NB4 (cell line): Measurements from ENCODE around the gene GLRA2.
"Not testable (repeated sequence)": the region's sequence is repeated elsewhere in the genome, so short reads cannot be mapped to it uniquely, and the experiment has no call there.

Source experiments
- DNase-seq: peaks from one replicate; pipeline ENCODE4 v3.0.0; 2010; ENCODE audit warnings: low read depth
- H3K4me3 ChIP-seq: one replicate; pipeline ENCODE4 v1.5.1; 2011; ENCODE audit warnings: mild to moderate bottlenecking, low read depth, low read length, moderate library complexity
- MYC ChIP-seq: IDR thresholded peaks from 2 replicates; pipeline ENCODE4 v1.6.1; 2011; ENCODE audit warnings: low read depth, low read length
- POLR2A ChIP-seq: IDR thresholded peaks from 2 replicates; pipeline ENCODE4 v1.6.1; 2011; ENCODE audit warnings: mild to moderate bottlenecking; ENCODE audit not compliant: insufficient read length; ENCODE audit errors: extremely low read depth
- TF ChIP-seq, protein P1 (sequence below): IDR thresholded peaks from 2 replicates; pipeline ENCODE4 v1.6.1; 2011; ENCODE audit warnings: low read depth, low read length
- TF ChIP-seq, protein P2 (sequence below): IDR thresholded peaks from one replicate; pipeline ENCODE4 v1.5.1; 2012; ENCODE audit warnings: low read depth, low read length

The GLRA2 gene

DNA sequence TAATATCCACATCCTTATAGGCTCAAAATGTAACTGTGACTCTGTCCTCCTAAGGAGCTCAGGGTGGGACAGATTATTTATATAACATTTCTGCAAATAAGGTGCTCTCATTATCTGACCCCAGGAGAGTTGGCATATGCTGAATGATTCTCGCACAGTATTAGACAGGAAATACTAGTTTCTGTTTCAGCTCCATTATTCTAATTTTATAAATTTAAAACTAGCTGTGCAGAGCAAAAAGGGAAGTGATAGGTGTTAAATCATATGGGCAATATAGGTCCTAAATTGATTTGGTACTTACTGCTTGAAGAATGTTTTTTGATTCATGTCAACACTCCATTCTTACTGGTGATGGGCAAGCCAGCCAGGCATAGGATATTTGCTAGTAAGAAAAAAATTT is 141.5 kb downstream of the GLRA2 start:
- DNase-seq, result no peak
- no peak for TF ChIP-seq MYC
- TF ChIP-seq, protein P1, sequence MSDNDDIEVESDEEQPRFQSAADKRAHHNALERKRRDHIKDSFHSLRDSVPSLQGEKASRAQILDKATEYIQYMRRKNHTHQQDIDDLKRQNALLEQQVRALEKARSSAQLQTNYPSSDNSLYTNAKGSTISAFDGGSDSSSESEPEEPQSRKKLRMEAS, result no peak
- no peak for TF ChIP-seq POLR2A
- TF ChIP-seq, protein P2, sequence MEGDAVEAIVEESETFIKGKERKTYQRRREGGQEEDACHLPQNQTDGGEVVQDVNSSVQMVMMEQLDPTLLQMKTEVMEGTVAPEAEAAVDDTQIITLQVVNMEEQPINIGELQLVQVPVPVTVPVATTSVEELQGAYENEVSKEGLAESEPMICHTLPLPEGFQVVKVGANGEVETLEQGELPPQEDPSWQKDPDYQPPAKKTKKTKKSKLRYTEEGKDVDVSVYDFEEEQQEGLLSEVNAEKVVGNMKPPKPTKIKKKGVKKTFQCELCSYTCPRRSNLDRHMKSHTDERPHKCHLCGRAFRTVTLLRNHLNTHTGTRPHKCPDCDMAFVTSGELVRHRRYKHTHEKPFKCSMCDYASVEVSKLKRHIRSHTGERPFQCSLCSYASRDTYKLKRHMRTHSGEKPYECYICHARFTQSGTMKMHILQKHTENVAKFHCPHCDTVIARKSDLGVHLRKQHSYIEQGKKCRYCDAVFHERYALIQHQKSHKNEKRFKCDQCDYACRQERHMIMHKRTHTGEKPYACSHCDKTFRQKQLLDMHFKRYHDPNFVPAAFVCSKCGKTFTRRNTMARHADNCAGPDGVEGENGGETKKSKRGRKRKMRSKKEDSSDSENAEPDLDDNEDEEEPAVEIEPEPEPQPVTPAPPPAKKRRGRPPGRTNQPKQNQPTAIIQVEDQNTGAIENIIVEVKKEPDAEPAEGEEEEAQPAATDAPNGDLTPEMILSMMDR, result no peak
- H3K4me3 ChIP-seq, result no peak overlapping the region

DNA sequence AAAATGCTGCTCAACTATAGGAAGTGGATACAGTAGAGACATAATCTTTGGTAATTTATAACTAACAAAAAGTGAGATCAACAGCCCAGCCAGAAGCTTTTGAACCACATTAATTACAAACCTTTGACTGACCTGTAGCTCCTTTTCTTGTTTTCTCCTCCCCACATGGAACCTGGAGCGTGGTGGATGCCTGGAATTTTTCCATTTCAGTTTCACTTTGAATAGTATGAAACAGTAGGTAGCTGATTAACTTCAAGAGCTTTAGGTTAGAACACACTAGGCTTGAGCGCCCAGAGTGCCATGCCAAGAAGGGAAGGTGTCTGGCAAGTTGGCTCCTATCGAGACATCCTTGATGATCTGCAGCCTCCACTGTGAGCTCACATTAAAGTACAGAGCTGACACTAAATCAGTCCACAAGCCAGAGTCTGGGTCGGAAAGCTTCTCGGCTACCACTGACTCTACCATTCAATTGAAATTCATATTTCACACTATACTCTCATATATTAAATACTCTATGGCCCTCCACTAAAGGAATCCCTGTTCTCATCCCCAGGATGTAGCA is 143.4 kb downstream of the GLRA2 start:
- TF ChIP-seq, protein P1, result no peak
- no peak for DNase-seq
- no peak overlapping the region for H3K4me3 ChIP-seq

- no peak for DNase-seq
- TF ChIP-seq MYC (no peak), POLR2A (no peak)
- TF ChIP-seq, protein P2, result no peak
- TF ChIP-seq, protein P1, result no peak
- no peak overlapping the region for H3K4me3 ChIP-seq
These were observed 143.9 kb downstream of the GLRA2 start for GRCh38 chrX:14673236-14673635.

- DNase-seq, result peak; percentile 7
- TF ChIP-seq MYC (no peak), POLR2A (no peak)
- TF ChIP-seq, protein P2, result no peak
- TF ChIP-seq, protein P1, result no peak
These were observed 144.4 kb downstream of the GLRA2 start for GRCh38 chrX:14673764-14674163.

GRCh38 chrX:14675500-14675899 is 146.2 kb downstream of the GLRA2 start:
- DNase-seq, result no peak
- TF ChIP-seq, protein P1, result no peak
- TF ChIP-seq MYC (no peak), POLR2A (no peak)
- TF ChIP-seq, protein P2, result no peak
- no peak overlapping the region for H3K4me3 ChIP-seq

More at GRCh38 chrX:14673764-14674163, 144.4 kb downstream of the GLRA2 start:
- no peak overlapping the region for H3K4me3 ChIP-seq

DNA sequence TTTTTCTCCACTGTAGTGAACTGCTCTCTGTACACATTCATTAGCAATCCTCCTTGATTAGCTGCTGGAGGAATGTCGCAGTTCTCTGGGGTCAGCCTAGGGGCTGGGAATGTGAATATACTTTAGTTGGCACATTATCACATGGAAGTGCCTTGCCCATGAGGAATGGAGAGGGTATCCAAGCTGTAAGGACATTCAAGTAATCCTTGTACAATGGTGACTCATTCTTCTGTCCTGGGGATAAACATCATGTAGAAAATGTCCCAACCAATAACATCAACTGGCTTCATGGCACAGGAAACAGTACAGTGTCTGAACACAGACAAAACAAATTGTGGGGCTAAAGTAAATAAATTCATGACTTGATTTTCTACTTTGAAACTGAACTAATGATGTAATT is 147.1 kb downstream of the GLRA2 start:
- DNase-seq, result no peak
- TF ChIP-seq, protein P1, result no peak
- TF ChIP-seq, protein P2, result no peak
- TF ChIP-seq POLR2A, result no peak
- TF ChIP-seq MYC, result no peak
- H3K4me3 ChIP-seq, result no peak overlapping the region

- not testable (repeated sequence) for DNase-seq, H3K4me3 ChIP-seq
These were observed 159.0 kb downstream of the GLRA2 start for GRCh38 chrX:14688331-14688730.
